Gastroesophageal sphincter (tissue), 4 donors: ENCODE data around the gene COL11A1. TPM values are rescaled to one million over a fixed set of nuclear protein-coding genes. Genes with fewer than 3 reads are reported as not detected.
"Not testable (repeated sequence)": the region's sequence is repeated elsewhere in the genome, so short reads cannot be mapped to it uniquely, and the experiment has no call there.

Source experiments
- ATAC-seq: fragments of 150-250 bp; one replicate; pipeline ENCODE4 v1.9.1; 2016; ENCODE audit warnings: mild to moderate bottlenecking, moderate library complexity
- H3K27ac ChIP-seq, 4 donors: fragments of 200-600 bp; sonication (generic) in 3 of 4; 1 replicate in 3 of 4; 2 replicates in 1 of 4; pipeline ENCODE4 v1.5.1; 2016 to 2019
- H3K27me3 ChIP-seq: fragments of 200-600 bp; sonication (generic); one replicate; pipeline ENCODE4 v1.5.1; 2019
- H3K36me3 ChIP-seq, 2 donors: fragments of 200-600 bp; sonication (generic); one replicate each; pipeline ENCODE4 v1.5.1; 2019; ENCODE audit warnings: control low read depth in 1 of 2
- H3K4me1 ChIP-seq, 3 donors: fragments of 200-600 bp; sonication (generic); 1 replicate in 2 of 3; 2 replicates in 1 of 3; pipeline ENCODE4 v1.5.1; 2016 to 2019; ENCODE audit warnings: control low read depth in 2 of 3
- H3K4me3 ChIP-seq, 2 donors: fragments of 200-600 bp; sonication (generic); one replicate each; pipeline ENCODE4 v1.5.1; 2019; ENCODE audit warnings: mild to moderate bottlenecking in 1 of 2, moderate library complexity in 1 of 2
- H3K9me3 ChIP-seq, 3 donors: fragments of 200-600 bp; sonication (generic); one replicate each; pipeline ENCODE4 v1.5.1; 2017 to 2019; ENCODE audit warnings: control low read depth in 2 of 3
- CTCF ChIP-seq, 4 experiments: fragments of 200-600 bp in 2 of 4; fragments of 450-650 bp in 2 of 4; sonication (generic) in 1 of 4; IDR thresholded peaks; one replicate each; pipeline ENCODE4 v1.5.1; 2017 to 2019; ENCODE audit warnings: antibody characterized with exemption in 4 of 4, mild to moderate bottlenecking in 2 of 4, moderate library complexity in 2 of 4
- EP300 ChIP-seq: sonication (generic); formaldehyde crosslinking; IDR thresholded peaks from one replicate; pipeline ENCODE4 v1.6.1; 2017; ENCODE audit warnings: antibody characterized with exemption, mild to moderate bottlenecking
- POLR2A ChIP-seq, 2 donors: fragments of 450-650 bp; IDR thresholded peaks; one replicate each; pipeline ENCODE4 v1.6.1; 2017; ENCODE audit warnings: antibody characterized with exemption in 2 of 2, mild to moderate bottlenecking in 2 of 2, moderate library complexity in 1 of 2
- POLR2AphosphoS5 ChIP-seq: sonication (generic); formaldehyde crosslinking; IDR thresholded peaks from one replicate; pipeline ENCODE4 v1.6.1; 2017; ENCODE audit warnings: antibody characterized with exemption
- WGBS, 2 donors: methylation state at CpG; one replicate each; pipeline ENCODE4 v1.1.5; 2018; ENCODE audit warnings: low coverage in 1 of 2; 5-methylcytosine and 5-hydroxymethylcytosine counted together
- total RNA-seq, 4 donors: library from RNA; depleted of rRNA; stranded (reverse); fragments of >200 nt; gene quantifications; one replicate each; pipeline ENCODE4 v1.1.0, GENCODE V29; 2016

COL11A1 gene
- total RNA-seq, 4 donors from 2014 or later = 0.19 TPM; not detected in 3

GRCh38 chr1:102833151-102833550 is 275.2 kb downstream of the COL11A1 start:
- 55% methylated on average over 2 of the region's 2 CpGs; no CpG with 5 or more reads in 1 of the 2 donors for WGBS, 2 donors
- Histone ChIP-seq H3K36me3 (no peaks in the 10 kb centered on the region), H3K4me3 (no peak overlapping the region), H3K9me3 (no peaks in the 10 kb centered on the region), H3K27me3 (no peaks in the 10 kb centered on the region), H3K27ac (no peak overlapping the region), H3K4me1 (no peaks in the 10 kb centered on the region)
- TF ChIP-seq CTCF (IDR thresholded peaks at IDR 0.05) = no peak
- no peak for TF ChIP-seq POLR2AphosphoS5
- TF ChIP-seq EP300 = no peak
- no peak for TF ChIP-seq POLR2A (IDR thresholded peaks at IDR 0.05)
- no peak for ATAC-seq

DNA sequence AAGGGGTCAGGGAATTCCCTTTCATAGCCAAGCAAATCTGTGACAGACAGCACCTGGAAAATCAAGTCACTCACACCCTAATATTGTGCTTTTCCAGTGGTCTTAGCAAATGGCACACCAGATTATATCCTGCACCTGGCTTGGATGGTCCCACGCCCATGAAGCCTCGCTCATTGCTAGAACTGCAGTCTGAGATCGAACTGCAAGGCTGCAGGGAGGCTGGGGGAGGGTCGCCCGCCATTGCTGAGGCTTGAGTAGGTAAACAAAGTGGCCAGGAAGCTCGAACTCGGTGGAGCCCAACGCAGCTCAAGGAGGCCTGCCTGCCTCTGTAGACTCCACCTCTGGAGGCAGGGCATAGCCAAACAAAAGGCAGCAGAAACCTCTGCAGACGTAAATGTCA is 281.6 kb downstream of the COL11A1 start:
- ATAC-seq, H3K4me3 ChIP-seq, H3K9me3 ChIP-seq, H3K27me3 ChIP-seq, H3K36me3 ChIP-seq, H3K27ac ChIP-seq, H3K4me1 ChIP-seq: not testable (repeated sequence)
- 67% methylated on average over 2 of the region's 9 CpGs; no CpG with 5 or more reads in 1 of the 2 donors for WGBS, 2 donors
